B cell (primary cell): Measurements from ENCODE around the gene SNAP47.

Experiments used
- CTCF ChIP-seq: fragments of 200-600 bp; IDR thresholded peaks from one replicate; pipeline ENCODE4 v1.8.0; 2022; ENCODE audit warnings: antibody characterized with exemption, mild to moderate bottlenecking
- EZH2 ChIP-seq: IDR thresholded peaks from 2 replicates; pipeline ENCODE4 v1.6.1; 2012; ENCODE audit warnings: borderline replicate concordance, low read depth, mild to moderate bottlenecking, moderate library complexity, low read length; ENCODE audit not compliant: insufficient read depth, poor library complexity, severe bottlenecking

- no peak for TF ChIP-seq CTCF
- TF ChIP-seq EZH2, result no peak
Measured at GRCh38 chr1:227754958-227755357, 19.7 kb downstream of the SNAP47 start.
